ENCODE measurements around the gene NCOA6. TPM values are rescaled to one million over a fixed set of nuclear protein-coding genes. Genes with fewer than 3 reads are reported as not detected.

NCOA6 gene
- total RNA-seq, 1 donor from 2014 or later = 21.1 TPM

GRCh38 chr20:34872622-34873224 is 47.3 kb upstream of the NCOA6 start, which contains the start of gene GGT7:
Gene GGT7 (minus strand): TSS chr20:34872856. CDS start chr20:34872815, 41 bp downstream.
- H3K27ac Mint-ChIP-seq (ENCODE audit: unreplicated experiment) = peak within 1 kb of the TSS; percentile 55
- H3K9ac ChIP-seq (ENCODE audit: low read length) = peak within 1 kb of the TSS; percentile 70
- peaks cover 8% of the 10 kb centered on the region for H3K36me3 Mint-ChIP-seq (ENCODE audit: low read depth, unreplicated experiment)
- H3K9me3 ChIP-seq (ENCODE audit: insufficient read depth, low read depth, low read length) = no peaks in the 10 kb centered on the region
- peak; percentile 36 for DNase-seq (ENCODE audit: low read depth)
- peaks cover 23% of the 10 kb centered on the region for H3K4me1 ChIP-seq (ENCODE audit: insufficient read depth, low read length)
- H3K27ac ChIP-seq (ENCODE audit: low read depth, low read length) = no peak within 1 kb of the TSS
- peak within 1 kb of the TSS; percentile 84 for H3K4me2 ChIP-seq (ENCODE audit: low read length)
- H3K4me3 Mint-ChIP-seq (ENCODE audit: unreplicated experiment) = peak within 1 kb of the TSS; percentile 86
- no peaks in the 10 kb centered on the region for H3K27me3 ChIP-seq (ENCODE audit: insufficient read depth, low read length)
- H2AFZ ChIP-seq (ENCODE audit: low read depth, low read length) = peak within 1 kb of the TSS; percentile 92
- H3K9me3 Mint-ChIP-seq (ENCODE audit: unreplicated experiment) = no peaks in the 10 kb centered on the region
- FAIRE-seq = no peak
- H3K4me1 Mint-ChIP-seq (ENCODE audit: low read depth, unreplicated experiment) = peaks cover 15% of the 10 kb centered on the region
- H4K20me1 ChIP-seq (ENCODE audit: insufficient read depth, low read length) = peaks cover 8% of the 10 kb centered on the region
- H3K36me3 ChIP-seq (ENCODE audit: insufficient read depth, low read length) = no peaks in the 10 kb centered on the region
- TF ChIP-seq EZH2 (IDR thresholded peaks at IDR 0.05; ENCODE audit: insufficient read depth, low read length) (no peak), CTCF (IDR thresholded peaks at IDR 0.05; ENCODE audit: insufficient read depth, low read depth, low read length) (peak; percentile 30)
- H3K4me3 ChIP-seq (ENCODE audit: insufficient read depth, low read depth, low read length) = peak within 1 kb of the TSS; percentile 70
- H3K79me2 ChIP-seq (ENCODE audit: insufficient read depth, low read length) = peaks cover 17% of the 10 kb centered on the region
- H3K27me3 Mint-ChIP-seq (ENCODE audit: low read depth, unreplicated experiment) = peaks cover 2% of the 10 kb centered on the region

GRCh38 chr20:34871966-34872621 is 46.6 kb upstream of the NCOA6 start:
- peak overlapping the region; percentile 86 for H3K4me3 Mint-ChIP-seq (ENCODE audit: unreplicated experiment)
- Histone ChIP-seq H3K4me2 (ENCODE audit: low read length) (peak overlapping the region; percentile 84), H3K27ac (ENCODE audit: low read depth, low read length) (no peak overlapping the region), H3K27me3 (ENCODE audit: insufficient read depth, low read length) (no peaks in the 10 kb centered on the region), H3K4me1 (ENCODE audit: insufficient read depth, low read length) (peaks cover 21% of the 10 kb centered on the region), H4K20me1 (ENCODE audit: insufficient read depth, low read length) (peaks cover 8% of the 10 kb centered on the region), H3K9ac (ENCODE audit: low read length) (peak overlapping the region; percentile 70), H2AFZ (ENCODE audit: low read depth, low read length) (peak overlapping the region; percentile 92), H3K4me3 (ENCODE audit: insufficient read depth, low read depth, low read length) (peak overlapping the region; percentile 70), H3K9me3 (ENCODE audit: insufficient read depth, low read depth, low read length) (no peaks in the 10 kb centered on the region), H3K79me2 (ENCODE audit: insufficient read depth, low read length) (peaks cover 15% of the 10 kb centered on the region), H3K36me3 (ENCODE audit: insufficient read depth, low read length) (no peaks in the 10 kb centered on the region)
- FAIRE-seq = no peak
- H3K36me3 Mint-ChIP-seq (ENCODE audit: low read depth, unreplicated experiment) = peaks cover 8% of the 10 kb centered on the region
- peaks cover 2% of the 10 kb centered on the region for H3K27me3 Mint-ChIP-seq (ENCODE audit: low read depth, unreplicated experiment)
- no peak for DNase-seq (ENCODE audit: low read depth)
- TF ChIP-seq CTCF (IDR thresholded peaks at IDR 0.05; ENCODE audit: insufficient read depth, low read depth, low read length) = no peak
- no peak for TF ChIP-seq EZH2 (IDR thresholded peaks at IDR 0.05; ENCODE audit: insufficient read depth, low read length)
- H3K9me3 Mint-ChIP-seq (ENCODE audit: unreplicated experiment) = no peaks in the 10 kb centered on the region
- H3K27ac Mint-ChIP-seq (ENCODE audit: unreplicated experiment) = peak overlapping the region; percentile 2
- peaks cover 15% of the 10 kb centered on the region for H3K4me1 Mint-ChIP-seq (ENCODE audit: low read depth, unreplicated experiment)
